Measurements from ENCODE around the gene MAN1C1.
"Not testable (repeated sequence)": the region's sequence is repeated elsewhere in the genome, so short reads cannot be mapped to it uniquely, and the experiment has no call there.

MAN1C1 gene

DNA sequence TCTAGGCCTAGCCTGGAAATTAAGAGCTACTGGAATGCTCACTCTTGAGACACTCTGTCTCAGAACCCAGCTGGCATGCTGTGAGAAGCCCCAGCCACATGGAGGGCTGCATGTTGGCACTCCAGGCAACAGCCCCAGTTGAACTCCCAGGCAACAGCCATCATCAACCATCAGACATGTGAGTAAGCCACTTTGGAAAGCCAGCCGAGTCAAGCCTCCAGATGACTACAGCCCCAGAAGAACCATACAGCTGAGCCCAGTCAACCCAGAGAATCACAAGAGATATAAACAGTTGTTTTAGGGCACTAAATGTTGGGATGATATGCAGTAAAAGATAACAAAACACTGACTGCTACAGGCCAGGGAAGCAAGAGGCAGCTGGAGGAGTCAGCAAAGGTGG lies 17.7 kb upstream of the MAN1C1 start:
- Histone ChIP-seq H3K36me3 (ENCODE audit: low read length) (no peaks in the 10 kb centered on the region), H3K9me3 (ENCODE audit: insufficient read depth, low read length) (no peaks in the 10 kb centered on the region), H3K4me3 (ENCODE audit: insufficient read depth, low read length, poor library complexity, severe bottlenecking) (no peak overlapping the region), H3K27ac (ENCODE audit: low read depth, low read length) (no peak overlapping the region), H3K9me2 (replicated peaks; ENCODE audit: insufficient read depth, low read length) (no peaks in the 10 kb centered on the region), H3F3A (ENCODE audit: insufficient read depth) (no peaks in the 10 kb centered on the region), H3K9ac (ENCODE audit: low read length) (no peak overlapping the region), H3K4me2 (ENCODE audit: low read depth, low read length, poor library complexity, severe bottlenecking) (no peak overlapping the region), H3K27me3 (ENCODE audit: low read length) (no peaks in the 10 kb centered on the region), H3K79me2 (ENCODE audit: insufficient read depth, low read length) (no peaks in the 10 kb centered on the region), H4K20me1 (ENCODE audit: low read depth, low read length) (no peaks in the 10 kb centered on the region), H2AFZ (ENCODE audit: low read depth, low read length, severe bottlenecking) (no peak overlapping the region)
- no peak for TF ChIP-seq EZH2phosphoT487 (conservative IDR thresholded peaks at IDR 0.05; ENCODE audit: low read length)
- TF ChIP-seq, protein P1, sequence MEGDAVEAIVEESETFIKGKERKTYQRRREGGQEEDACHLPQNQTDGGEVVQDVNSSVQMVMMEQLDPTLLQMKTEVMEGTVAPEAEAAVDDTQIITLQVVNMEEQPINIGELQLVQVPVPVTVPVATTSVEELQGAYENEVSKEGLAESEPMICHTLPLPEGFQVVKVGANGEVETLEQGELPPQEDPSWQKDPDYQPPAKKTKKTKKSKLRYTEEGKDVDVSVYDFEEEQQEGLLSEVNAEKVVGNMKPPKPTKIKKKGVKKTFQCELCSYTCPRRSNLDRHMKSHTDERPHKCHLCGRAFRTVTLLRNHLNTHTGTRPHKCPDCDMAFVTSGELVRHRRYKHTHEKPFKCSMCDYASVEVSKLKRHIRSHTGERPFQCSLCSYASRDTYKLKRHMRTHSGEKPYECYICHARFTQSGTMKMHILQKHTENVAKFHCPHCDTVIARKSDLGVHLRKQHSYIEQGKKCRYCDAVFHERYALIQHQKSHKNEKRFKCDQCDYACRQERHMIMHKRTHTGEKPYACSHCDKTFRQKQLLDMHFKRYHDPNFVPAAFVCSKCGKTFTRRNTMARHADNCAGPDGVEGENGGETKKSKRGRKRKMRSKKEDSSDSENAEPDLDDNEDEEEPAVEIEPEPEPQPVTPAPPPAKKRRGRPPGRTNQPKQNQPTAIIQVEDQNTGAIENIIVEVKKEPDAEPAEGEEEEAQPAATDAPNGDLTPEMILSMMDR (IDR thresholded peaks at IDR 0.05; ENCODE audit: insufficient read depth, low read length, poor library complexity, severe bottlenecking), result no peak

DNA sequence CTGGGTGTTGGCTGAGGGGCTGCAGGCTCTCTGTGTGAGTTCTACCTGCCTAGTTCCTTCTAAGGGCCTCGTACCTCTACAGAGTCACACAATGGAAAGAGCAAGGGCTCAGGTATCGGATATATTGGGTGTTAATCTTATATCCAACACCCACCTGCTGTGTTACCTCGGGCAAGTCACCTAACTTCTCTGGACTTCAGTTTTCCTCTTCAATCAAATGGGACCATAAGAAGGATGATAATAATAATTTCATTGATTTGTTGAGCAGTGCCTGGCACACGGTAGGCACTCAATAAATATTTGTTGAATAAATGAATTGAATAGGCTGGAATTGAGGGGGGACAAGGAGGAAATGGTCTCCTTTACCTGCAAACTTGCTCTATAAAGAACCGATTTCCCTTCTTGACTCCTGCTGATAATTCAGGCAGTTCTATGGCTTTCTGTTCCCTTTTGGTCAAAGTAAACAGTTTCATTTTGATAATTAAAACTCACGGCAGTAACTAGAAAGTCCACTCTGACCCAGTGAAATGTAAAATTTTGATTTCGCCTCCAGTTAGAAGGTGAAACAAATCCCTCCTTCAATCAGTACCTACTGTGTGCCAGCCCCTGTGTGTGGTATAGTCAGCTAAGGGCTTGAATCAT lies 16.5 kb upstream of the MAN1C1 start:
- no peaks in the 10 kb centered on the region for H4K20me1 ChIP-seq (ENCODE audit: low read depth, low read length)
- H3K4me2 ChIP-seq (ENCODE audit: low read depth, low read length, poor library complexity, severe bottlenecking), result no peak overlapping the region
- TF ChIP-seq, protein P1 (IDR thresholded peaks at IDR 0.05; ENCODE audit: insufficient read depth, low read length, poor library complexity, severe bottlenecking), result no peak
- no peak for TF ChIP-seq EZH2phosphoT487 (conservative IDR thresholded peaks at IDR 0.05; ENCODE audit: low read length)
- no peak overlapping the region for H3K4me3 ChIP-seq (ENCODE audit: insufficient read depth, low read length, poor library complexity, severe bottlenecking)
- H3K27ac ChIP-seq (ENCODE audit: low read depth, low read length), result no peak overlapping the region
- H3K79me2 ChIP-seq (ENCODE audit: insufficient read depth, low read length), result no peaks in the 10 kb centered on the region
- H2AFZ ChIP-seq (ENCODE audit: low read depth, low read length, severe bottlenecking), result no peak overlapping the region
- no peaks in the 10 kb centered on the region for H3F3A ChIP-seq (ENCODE audit: insufficient read depth)
- no peaks in the 10 kb centered on the region for H3K9me3 ChIP-seq (ENCODE audit: insufficient read depth, low read length)
- H3K9me2 ChIP-seq (replicated peaks; ENCODE audit: insufficient read depth, low read length), result no peaks in the 10 kb centered on the region
- no peaks in the 10 kb centered on the region for H3K36me3 ChIP-seq (ENCODE audit: low read length)
- no peak overlapping the region for H3K9ac ChIP-seq (ENCODE audit: low read length)
- no peaks in the 10 kb centered on the region for H3K27me3 ChIP-seq (ENCODE audit: low read length)

DNA sequence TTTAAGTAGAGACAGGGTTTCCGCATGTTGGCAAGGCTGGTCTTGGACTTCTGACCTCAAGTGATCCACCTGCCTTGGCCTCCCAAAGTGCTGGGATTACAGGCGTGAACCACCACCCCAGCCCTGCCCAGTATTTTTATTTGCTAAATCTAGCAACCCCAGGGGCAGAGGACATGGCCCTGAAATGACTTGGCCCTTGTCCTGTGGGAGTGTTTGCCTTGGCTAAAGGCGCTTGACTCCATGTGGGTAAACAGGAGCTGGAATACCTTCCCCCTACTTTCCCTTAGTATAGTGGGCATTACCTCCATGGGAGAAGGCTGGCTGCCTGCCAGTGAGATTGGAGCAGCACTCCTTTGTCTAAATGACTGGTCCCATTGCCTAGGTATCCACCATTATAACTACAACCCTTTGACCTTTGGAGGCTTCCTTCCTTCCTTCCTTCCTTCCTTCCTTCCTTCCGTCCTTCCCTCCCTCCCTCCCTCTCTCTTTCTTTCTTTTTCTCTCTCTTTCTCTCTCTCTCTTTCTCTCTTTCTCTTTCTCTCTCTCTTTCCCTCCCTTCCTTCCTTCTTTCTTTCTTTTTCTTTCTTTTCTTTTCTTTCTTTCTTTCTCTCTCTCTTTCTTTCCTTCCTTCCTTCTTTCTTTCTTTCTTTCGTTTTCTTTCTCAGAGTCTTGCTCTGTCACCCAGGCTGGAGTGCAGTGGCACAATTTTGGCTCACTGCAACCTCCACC lies 15.5 kb upstream of the MAN1C1 start:
- not testable (repeated sequence) for H2AFZ ChIP-seq (ENCODE audit: low read depth, low read length, severe bottlenecking)

DNA sequence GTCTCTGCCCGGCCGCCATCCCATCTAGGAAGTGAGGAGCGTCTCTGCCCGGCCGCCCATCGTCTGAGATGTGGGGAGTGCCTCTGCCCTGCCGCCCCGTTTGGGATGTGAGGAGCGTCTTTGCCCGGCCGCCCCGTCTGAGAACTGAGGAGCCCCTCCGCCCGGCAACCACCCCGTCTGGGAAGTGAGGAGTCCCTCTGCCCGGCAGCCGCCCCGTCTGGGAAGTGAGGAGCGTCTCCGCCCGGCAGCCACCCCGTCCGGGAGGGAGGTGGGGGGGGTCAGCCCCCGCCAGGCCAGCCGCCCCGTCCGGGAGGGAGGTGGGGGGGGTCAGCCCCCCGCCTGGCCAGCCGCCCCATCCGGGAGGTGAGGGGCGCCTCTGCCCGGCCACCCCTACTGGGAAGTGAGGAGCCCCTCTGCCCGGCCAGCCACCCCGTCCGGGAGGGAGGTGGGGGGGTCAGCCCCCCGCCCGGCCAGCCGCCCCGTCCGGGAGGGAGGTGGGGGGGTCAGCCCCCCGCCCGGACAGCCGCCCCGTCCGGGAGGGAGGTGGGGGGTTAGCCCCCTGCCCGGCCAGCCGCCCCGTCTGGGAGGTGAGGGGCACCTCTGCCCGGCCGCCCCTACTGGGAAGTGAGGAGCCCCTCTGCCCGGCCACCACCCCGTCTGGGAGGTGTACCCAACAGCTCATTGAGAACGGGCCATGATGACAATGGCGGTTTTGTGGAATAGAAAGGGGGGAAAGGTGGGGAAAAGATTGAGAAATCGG lies 12.6 kb upstream of the MAN1C1 start:
- H3K4me3 ChIP-seq (ENCODE audit: insufficient read depth, low read length, poor library complexity, severe bottlenecking); H2AFZ ChIP-seq (ENCODE audit: low read depth, low read length, severe bottlenecking); H3K9me2 ChIP-seq (replicated peaks; ENCODE audit: insufficient read depth, low read length); H4K20me1 ChIP-seq (ENCODE audit: low read depth, low read length); H3F3A ChIP-seq (ENCODE audit: insufficient read depth); H3K9ac ChIP-seq (ENCODE audit: low read length); H3K27me3 ChIP-seq (ENCODE audit: low read length); H3K36me3 ChIP-seq (ENCODE audit: low read length); H3K27ac ChIP-seq (ENCODE audit: low read depth, low read length); H3K79me2 ChIP-seq (ENCODE audit: insufficient read depth, low read length); H3K4me2 ChIP-seq (ENCODE audit: low read depth, low read length, poor library complexity, severe bottlenecking); H3K9me3 ChIP-seq (ENCODE audit: insufficient read depth, low read length): not testable (repeated sequence)

More for the DNA sequence above, 15.5 kb upstream of the MAN1C1 start:
- H3K9ac ChIP-seq (ENCODE audit: low read length); H3K27me3 ChIP-seq (ENCODE audit: low read length); H3K9me3 ChIP-seq (ENCODE audit: insufficient read depth, low read length); H3K4me2 ChIP-seq (ENCODE audit: low read depth, low read length, poor library complexity, severe bottlenecking); H3K9me2 ChIP-seq (replicated peaks; ENCODE audit: insufficient read depth, low read length); H3K27ac ChIP-seq (ENCODE audit: low read depth, low read length); H3F3A ChIP-seq (ENCODE audit: insufficient read depth); H3K4me3 ChIP-seq (ENCODE audit: insufficient read depth, low read length, poor library complexity, severe bottlenecking); H3K36me3 ChIP-seq (ENCODE audit: low read length); H4K20me1 ChIP-seq (ENCODE audit: low read depth, low read length); H3K79me2 ChIP-seq (ENCODE audit: insufficient read depth, low read length): not testable (repeated sequence)
